Aorta (tissue), 5 donors: ENCODE measurements around the gene MKKS. TPM values are rescaled to one million over a fixed set of nuclear protein-coding genes. Genes with fewer than 3 reads are reported as not detected.

Source experiments
- ATAC-seq: fragments of 200-7000 bp; cut with Tn5 transposase; one replicate; pipeline ENCODE4 v1.9.1; 2022; ENCODE audit warnings: moderate library complexity; ENCODE audit not compliant: low FRiP score
- DNase-seq, 2 donors: peaks; one replicate each; pipeline ENCODE4 v3.0.0-alpha.2; 2020
- H3K27ac ChIP-seq, 2 donors: one replicate each; pipeline ENCODE4 v1.5.1; 2013; ENCODE audit warnings: low read length in 2 of 2, mild to moderate bottlenecking in 2 of 2, moderate library complexity in 2 of 2, control low read depth in 1 of 2, inconsistent platforms in 1 of 2, low read depth in 1 of 2
- H3K27me3 ChIP-seq, 2 donors: one replicate each; pipeline ENCODE4 v1.6.1; 2013; ENCODE audit warnings: control low read depth in 1 of 2, low read length in 1 of 2, mild to moderate bottlenecking in 1 of 2, moderate library complexity in 1 of 2; ENCODE audit not compliant: insufficient read depth in 2 of 2, control insufficient read depth in 1 of 2
- H3K36me3 ChIP-seq, 2 donors: one replicate each; pipeline ENCODE4 v1.6.1; 2013; ENCODE audit warnings: control low read depth in 1 of 2, low read length in 1 of 2, mild to moderate bottlenecking in 1 of 2; ENCODE audit not compliant: insufficient read depth in 2 of 2, control insufficient read depth in 1 of 2
- H3K4me1 ChIP-seq, 2 donors: one replicate each; pipeline ENCODE4 v1.6.1; 2013; ENCODE audit warnings: low read length in 2 of 2, control low read depth in 1 of 2, mild to moderate bottlenecking in 1 of 2, moderate library complexity in 1 of 2; ENCODE audit not compliant: insufficient read depth in 2 of 2, control insufficient read depth in 1 of 2
- H3K4me3 ChIP-seq, 2 donors: one replicate each; pipeline ENCODE4 v1.5.1; 2013; ENCODE audit warnings: low read length in 2 of 2, control low read depth in 1 of 2, mild to moderate bottlenecking in 1 of 2
- H3K9me3 ChIP-seq: one replicate; pipeline ENCODE4 v1.6.1; 2013; ENCODE audit warnings: mild to moderate bottlenecking, low read length; ENCODE audit not compliant: control insufficient read depth
- WGBS, 2 donors: extraction: QIAGEN DNeasy Blood & Tissue Kit; methylation state at CpG; one replicate each; pipeline ENCODE4 v1.1.7; 2013; 5-methylcytosine and 5-hydroxymethylcytosine counted together
- intact Hi-C, 2 donors: fragments of 100-400 bp; cut with DNase I; formaldehyde crosslinking; loops; one replicate each; pipeline versions ENCODE4 v1.14.2 to v1.15.0; 2022
- polyA plus RNA-seq, 2 donors: library from polyadenylated mRNA; stranded (reverse); fragments of 200-250 nt; gene quantifications; one replicate each; pipeline ENCODE4 v1.2.3, GENCODE V29; 2013
- total RNA-seq, 2 donors: library from RNA; stranded (reverse); fragmentation: NEBNext Ultra II Directional; extraction: Animal tissue kit (Norgen Biotek cat#: 25700); gene quantifications; one replicate each; pipeline ENCODE4 v1.2.1, GENCODE V29; 2021
- donor health status: healthy with polysubstance abuse.
- donor health status: Bipolar disorder and iron deficiency.
- donor health status: DM: no; HTN: no; CAD: no.
- donor health status: DM: no; HTN: no; CAD: no.
- donor health status: DM: yes; HTN: yes; CAD: no.

MKKS gene
- total and polyA plus RNA-seq, 4 donors, result 12.0 to 19.4 (median 16.9) TPM

- Histone ChIP-seq H3K27me3 (no peaks in the 10 kb centered on the region), H3K9me3 (no peaks in the 10 kb centered on the region), H3K36me3 (peaks cover 0 to 4% of the 10 kb centered on the region in 2 donors), H3K4me3 (no peak overlapping the region), H3K27ac (no peak overlapping the region), H3K4me1 (peaks cover 0 to 3% of the 10 kb centered on the region in 2 donors)
- DNase-seq, result no peak
- 38 to 43% methylated on average over 3 of the region's 3 CpGs for WGBS, 2 donors
- intact Hi-C loops, result no loop called here
- ATAC-seq, result no peak
Measured at GRCh38 chr20:10415013-10415650, 18.9 kb downstream of the MKKS start.

DNA sequence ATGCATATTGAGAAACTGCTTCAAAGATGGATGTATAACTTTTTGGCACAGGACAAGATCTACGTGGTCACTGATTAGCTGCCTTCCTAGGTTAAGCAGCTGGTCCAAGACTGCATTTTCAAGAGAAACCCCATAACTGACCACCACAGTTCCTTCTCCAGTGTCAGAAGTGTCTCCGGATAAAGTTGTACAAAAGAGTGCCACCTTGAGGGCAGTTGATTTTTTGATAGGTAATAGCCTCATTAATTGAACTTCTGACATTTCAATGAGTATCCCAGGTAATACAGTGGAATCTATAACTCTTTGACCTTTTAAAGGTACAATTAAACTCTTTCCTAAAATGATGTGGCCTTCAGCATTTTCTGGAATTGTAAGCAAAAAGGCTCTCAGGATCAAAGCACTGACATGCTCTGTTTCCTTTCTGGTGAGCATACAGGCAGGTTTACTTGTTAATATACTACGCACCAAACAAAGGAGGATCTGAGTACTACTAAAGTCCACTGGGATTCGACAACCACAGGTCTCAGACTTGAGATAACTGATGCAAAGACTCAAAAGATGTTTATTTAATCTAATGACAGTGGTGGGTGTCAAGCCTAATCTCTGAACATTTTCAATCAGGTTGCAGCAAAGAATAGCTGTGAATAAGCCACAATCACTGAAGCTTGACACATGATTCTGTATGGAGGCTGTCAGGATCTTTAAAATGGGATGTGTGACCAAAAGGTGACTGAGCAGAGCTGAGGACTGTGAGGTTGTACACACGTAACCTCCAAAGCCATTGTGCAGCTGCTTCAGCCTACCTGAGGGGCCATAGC lies 21.2 kb downstream of the MKKS start:
- ATAC-seq, result no peak
- H3K27me3 ChIP-seq, result no peaks in the 10 kb centered on the region
- H3K36me3 ChIP-seq, result peaks cover 0 to 4% of the 10 kb centered on the region in 2 donors
- no peak overlapping the region for H3K4me3 ChIP-seq
- peaks cover 0 to 3% of the 10 kb centered on the region in 2 donors for H3K4me1 ChIP-seq
- intact Hi-C loops, result no loop called here
- no peak overlapping the region for H3K27ac ChIP-seq
- no peak for DNase-seq
- no peaks in the 10 kb centered on the region for H3K9me3 ChIP-seq
- WGBS, 2 donors, result 70 to 74% methylated on average over 5 of the region's 5 CpGs

DNA sequence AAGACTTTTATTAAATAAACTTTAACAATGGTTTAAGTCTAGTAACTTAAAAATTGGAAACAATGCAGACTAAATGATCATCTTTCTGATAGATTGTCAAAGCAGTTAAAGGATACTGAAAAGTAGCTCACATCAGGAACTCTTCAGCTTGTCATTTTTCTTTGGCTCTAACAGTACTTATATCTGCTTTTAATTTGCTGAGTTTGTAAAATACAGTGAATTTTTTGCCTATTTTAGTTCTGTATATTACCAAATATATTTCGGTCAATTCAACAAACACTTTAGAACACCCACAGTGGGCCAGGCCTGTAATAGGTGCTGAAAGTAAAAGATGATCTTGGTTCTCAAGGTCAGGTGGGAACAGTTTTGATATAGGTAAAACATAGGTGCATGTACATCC lies 22.3 kb downstream of the MKKS start:
- DNase-seq (no peak), ATAC-seq (no peak)
- intact Hi-C loops, result no loop called here
- Histone ChIP-seq H3K4me3 (no peak overlapping the region), H3K27me3 (no peaks in the 10 kb centered on the region), H3K27ac (no peak overlapping the region), H3K36me3 (peaks cover 0 to 4% of the 10 kb centered on the region in 2 donors), H3K9me3 (no peaks in the 10 kb centered on the region), H3K4me1 (peaks cover 0 to 3% of the 10 kb centered on the region in 2 donors)
- 88 to 90% methylated on average over 1 of the region's 1 CpG for WGBS, 2 donors

DNA sequence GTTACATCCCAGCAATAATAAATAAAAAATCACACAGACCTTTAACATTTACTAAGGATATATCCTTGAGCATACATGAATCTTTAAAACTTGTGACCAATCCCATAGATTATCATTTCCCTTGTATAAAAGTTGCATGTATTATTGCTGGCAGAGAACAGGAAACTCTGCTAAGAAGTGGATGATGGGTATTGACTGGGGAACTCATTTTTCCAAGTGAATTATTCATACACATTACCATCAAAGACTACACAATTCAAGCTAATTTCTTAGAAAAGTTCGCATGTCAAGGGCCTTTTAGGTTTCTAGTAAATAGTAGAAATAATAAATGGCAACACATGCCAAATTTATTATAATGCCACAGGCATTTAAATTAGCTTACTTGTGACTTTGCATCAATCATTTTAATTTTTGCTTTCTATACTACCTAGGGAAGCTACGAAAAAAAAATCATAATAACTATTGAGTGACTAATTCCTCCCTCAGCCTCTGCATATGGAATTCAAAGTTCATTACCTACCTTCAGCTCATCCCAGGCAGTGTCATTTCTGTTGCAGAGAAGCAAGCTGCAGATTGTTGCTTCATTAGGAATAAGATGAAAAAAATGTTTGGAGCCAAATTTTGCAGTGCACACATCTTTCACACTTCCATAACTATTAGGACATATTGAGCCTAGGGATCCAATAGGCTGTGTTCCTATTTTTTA lies 25.8 kb downstream of the MKKS start:
- H3K27ac ChIP-seq, result no peak overlapping the region
- 93 to 96% methylated on average over 2 of the region's 2 CpGs for WGBS, 2 donors
- H3K36me3 ChIP-seq, result peaks cover 0 to 4% of the 10 kb centered on the region in 2 donors
- no peaks in the 10 kb centered on the region for H3K4me1 ChIP-seq
- DNase-seq, result no peak
- no peaks in the 10 kb centered on the region for H3K27me3 ChIP-seq
- intact Hi-C loops, result no loop called here
- no peak for ATAC-seq
- H3K9me3 ChIP-seq, result no peaks in the 10 kb centered on the region
- H3K4me3 ChIP-seq, result no peak overlapping the region

GRCh38 chr20:10404959-10405530 lies 29.0 kb downstream of the MKKS start:
- peaks cover 0 to 1% of the 10 kb centered on the region in 2 donors for H3K36me3 ChIP-seq
- no peak overlapping the region for H3K4me3 ChIP-seq
- no peaks in the 10 kb centered on the region for H3K9me3 ChIP-seq
- ATAC-seq, result no peak
- no peak for DNase-seq
- H3K27ac ChIP-seq, result no peak overlapping the region
- WGBS, 2 donors, result 75 to 78% methylated on average over 4 of the region's 4 CpGs
- H3K4me1 ChIP-seq, result no peaks in the 10 kb centered on the region
- no peaks in the 10 kb centered on the region for H3K27me3 ChIP-seq
- intact Hi-C loops, result no loop called here

DNA sequence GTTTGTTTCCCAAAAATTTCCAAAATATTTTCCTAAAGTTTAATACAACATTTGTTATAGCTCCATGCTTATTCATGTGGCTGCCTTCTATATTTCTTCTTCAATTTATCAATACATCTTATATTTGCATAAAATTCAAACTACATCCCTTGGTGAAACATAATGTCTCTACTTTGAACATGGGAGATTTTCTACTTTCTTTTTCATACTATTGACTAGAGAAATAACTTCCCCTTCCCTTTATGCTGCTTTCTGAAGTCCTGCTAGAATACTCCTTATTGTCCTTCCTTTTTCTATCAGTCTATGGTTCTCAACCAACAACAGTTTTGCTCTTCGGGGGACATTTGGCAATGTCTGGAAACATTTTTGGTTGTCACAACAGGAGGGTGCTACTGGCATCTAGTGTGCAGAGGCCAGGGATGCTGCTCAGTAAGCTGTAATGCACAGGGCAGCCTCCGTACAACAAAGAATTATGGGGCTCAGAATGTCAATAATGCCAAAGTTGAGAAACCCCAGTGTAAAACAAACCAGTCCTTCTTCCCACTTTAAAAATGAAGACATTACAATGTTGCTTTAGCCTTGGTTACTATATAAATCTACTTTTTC lies 29.9 kb downstream of the MKKS start:
- intact Hi-C loops, result no loop called here
- H3K36me3 ChIP-seq, result peaks cover 0 to 1% of the 10 kb centered on the region in 2 donors
- no peak overlapping the region for H3K27ac ChIP-seq
- no peaks in the 10 kb centered on the region for H3K4me1 ChIP-seq
- H3K9me3 ChIP-seq, result no peaks in the 10 kb centered on the region
- WGBS, 2 donors, result 86 to 89% methylated on average over 2 of the region's 2 CpGs
- ATAC-seq (no peak), DNase-seq (no peak)
- H3K27me3 ChIP-seq, result no peaks in the 10 kb centered on the region
- H3K4me3 ChIP-seq, result no peak overlapping the region

GRCh38 chr20:10402938-10403608 lies 30.9 kb downstream of the MKKS start:
- H3K4me1 ChIP-seq, result no peaks in the 10 kb centered on the region
- H3K36me3 ChIP-seq, result peaks cover 0 to 1% of the 10 kb centered on the region in 2 donors
- H3K27ac ChIP-seq, result no peak overlapping the region
- ATAC-seq (no peak), DNase-seq (no peak)
- no peak overlapping the region for H3K4me3 ChIP-seq
- no peaks in the 10 kb centered on the region for H3K27me3 ChIP-seq
- intact Hi-C loops, result no loop called here
- 80 to 82% methylated on average over 3 of the region's 3 CpGs for WGBS, 2 donors
- H3K9me3 ChIP-seq, result no peaks in the 10 kb centered on the region

- Histone ChIP-seq H3K4me3 (no peak overlapping the region), H3K27ac (no peak overlapping the region), H3K9me3 (no peaks in the 10 kb centered on the region), H3K4me1 (no peaks in the 10 kb centered on the region), H3K27me3 (no peaks in the 10 kb centered on the region), H3K36me3 (peaks cover 0 to 1% of the 10 kb centered on the region in 2 donors)
- ATAC-seq (no peak), DNase-seq (no peak)
- intact Hi-C loops, result no loop called here
- WGBS, 2 donors, result 70 to 73% methylated on average over 3 of the region's 3 CpGs
Measured at GRCh38 chr20:10398834-10399369, 35.1 kb downstream of the MKKS start.
